Measurements from ENCODE around the gene ENOSF1.
"Not testable (repeated sequence)": the region's sequence is repeated elsewhere in the genome, so short reads cannot be mapped to it uniquely, and the experiment has no call there.

Gene ENOSF1

DNA sequence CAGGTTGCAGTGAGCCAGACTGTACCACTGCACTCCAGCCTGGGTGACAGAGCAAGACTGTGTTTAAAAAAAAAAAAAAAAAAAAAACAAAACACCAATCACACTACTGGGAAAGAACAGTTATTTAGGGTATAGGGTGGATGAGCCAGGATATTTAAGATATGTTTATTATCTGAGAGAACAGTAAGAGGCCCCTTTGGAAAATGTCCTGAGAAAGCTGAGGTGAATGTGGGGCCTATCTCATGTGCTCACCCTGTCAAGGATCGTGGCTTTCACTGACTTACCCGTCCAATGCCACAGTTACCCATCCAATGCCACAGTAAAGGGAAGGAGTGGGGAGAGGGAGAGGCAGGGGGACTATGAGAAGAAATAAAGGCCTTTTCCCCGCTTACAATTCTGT is 19.9 kb upstream of the ENOSF1 start:
- TF ChIP-seq, protein P1, sequence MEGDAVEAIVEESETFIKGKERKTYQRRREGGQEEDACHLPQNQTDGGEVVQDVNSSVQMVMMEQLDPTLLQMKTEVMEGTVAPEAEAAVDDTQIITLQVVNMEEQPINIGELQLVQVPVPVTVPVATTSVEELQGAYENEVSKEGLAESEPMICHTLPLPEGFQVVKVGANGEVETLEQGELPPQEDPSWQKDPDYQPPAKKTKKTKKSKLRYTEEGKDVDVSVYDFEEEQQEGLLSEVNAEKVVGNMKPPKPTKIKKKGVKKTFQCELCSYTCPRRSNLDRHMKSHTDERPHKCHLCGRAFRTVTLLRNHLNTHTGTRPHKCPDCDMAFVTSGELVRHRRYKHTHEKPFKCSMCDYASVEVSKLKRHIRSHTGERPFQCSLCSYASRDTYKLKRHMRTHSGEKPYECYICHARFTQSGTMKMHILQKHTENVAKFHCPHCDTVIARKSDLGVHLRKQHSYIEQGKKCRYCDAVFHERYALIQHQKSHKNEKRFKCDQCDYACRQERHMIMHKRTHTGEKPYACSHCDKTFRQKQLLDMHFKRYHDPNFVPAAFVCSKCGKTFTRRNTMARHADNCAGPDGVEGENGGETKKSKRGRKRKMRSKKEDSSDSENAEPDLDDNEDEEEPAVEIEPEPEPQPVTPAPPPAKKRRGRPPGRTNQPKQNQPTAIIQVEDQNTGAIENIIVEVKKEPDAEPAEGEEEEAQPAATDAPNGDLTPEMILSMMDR (IDR thresholded peaks at IDR 0.05): no peak
- Histone ChIP-seq H3K4me3 (no peak overlapping the region), H3K27ac (no peak overlapping the region)
- no peak for DNase-seq (ENCODE audit: low spot score)

DNA sequence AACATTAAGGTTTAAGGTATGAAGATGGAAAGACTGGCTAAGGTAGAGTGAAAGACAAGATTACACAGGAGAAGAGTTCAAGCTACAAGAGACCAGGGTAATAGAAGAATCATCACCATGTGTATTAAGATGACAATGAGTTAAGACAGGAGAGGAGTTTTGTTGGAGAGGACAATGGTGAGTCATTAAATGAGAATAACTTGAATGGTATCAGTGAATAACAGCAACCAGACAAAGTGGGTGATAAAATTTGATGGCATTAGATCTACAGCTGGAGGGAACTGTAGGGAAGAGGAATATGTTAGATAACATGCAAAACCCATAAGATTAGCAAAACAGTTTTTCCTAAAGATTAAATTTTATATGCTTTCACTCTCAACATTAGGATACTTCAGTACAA is 18.8 kb upstream of the ENOSF1 start:
- DNase-seq (ENCODE audit: low spot score): no peak
- TF ChIP-seq, protein P1 (IDR thresholded peaks at IDR 0.05): no peak
- no peak overlapping the region for H3K4me3 ChIP-seq
- no peak overlapping the region for H3K27ac ChIP-seq

DNA sequence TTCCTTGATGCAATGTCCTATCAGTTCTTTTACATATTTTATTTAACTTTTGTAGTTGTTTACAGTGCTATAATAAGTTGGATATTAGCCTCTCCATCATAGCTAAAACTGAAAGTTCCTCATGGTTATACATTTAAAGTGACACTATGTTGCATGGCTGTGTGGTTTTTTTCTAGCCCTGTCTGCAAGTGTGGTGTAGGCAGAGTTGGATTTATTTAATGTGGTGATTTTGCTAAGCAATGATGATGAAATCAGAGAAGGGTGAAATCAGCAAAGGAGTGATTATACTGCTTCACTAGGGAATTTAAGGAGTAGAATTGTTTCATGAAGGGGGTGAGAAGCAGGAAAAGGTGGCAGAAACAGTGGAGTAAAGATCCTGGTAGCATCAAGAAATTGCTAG is 18.3 kb upstream of the ENOSF1 start:
- no peak overlapping the region for H3K27ac ChIP-seq
- TF ChIP-seq, protein P1 (IDR thresholded peaks at IDR 0.05): no peak
- no peak for DNase-seq (ENCODE audit: low spot score)
- no peak overlapping the region for H3K4me3 ChIP-seq

DNA sequence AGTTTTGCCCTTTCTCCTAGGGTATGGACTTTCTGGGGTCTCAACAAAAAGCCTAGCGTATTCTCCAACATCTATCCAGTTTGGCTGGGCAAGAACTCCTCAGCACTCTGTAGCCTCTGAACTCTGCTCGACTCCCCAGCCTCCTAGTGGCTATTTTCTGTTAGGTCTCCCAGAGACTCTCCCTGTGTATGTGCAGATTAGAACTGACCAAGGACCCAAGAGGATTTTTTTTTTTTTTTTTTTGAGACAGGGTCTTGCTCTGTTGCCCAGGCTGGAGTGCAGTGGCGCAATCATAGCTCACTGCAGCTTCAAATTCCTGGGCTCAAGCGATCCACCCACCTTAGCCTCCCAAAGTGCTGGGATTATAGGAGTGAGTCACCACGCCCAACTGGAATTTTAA is 17.7 kb upstream of the ENOSF1 start:
- not testable (repeated sequence) for H3K4me3 ChIP-seq; H3K27ac ChIP-seq; DNase-seq (ENCODE audit: low spot score)

- no peak for DNase-seq (ENCODE audit: low spot score)
- no peak overlapping the region for H3K4me3 ChIP-seq
- TF ChIP-seq, protein P1 (IDR thresholded peaks at IDR 0.05): no peak
- H3K27ac ChIP-seq: no peak overlapping the region
These were observed 13.2 kb upstream of the ENOSF1 start for GRCh38 chr18:725646-726045.

DNA sequence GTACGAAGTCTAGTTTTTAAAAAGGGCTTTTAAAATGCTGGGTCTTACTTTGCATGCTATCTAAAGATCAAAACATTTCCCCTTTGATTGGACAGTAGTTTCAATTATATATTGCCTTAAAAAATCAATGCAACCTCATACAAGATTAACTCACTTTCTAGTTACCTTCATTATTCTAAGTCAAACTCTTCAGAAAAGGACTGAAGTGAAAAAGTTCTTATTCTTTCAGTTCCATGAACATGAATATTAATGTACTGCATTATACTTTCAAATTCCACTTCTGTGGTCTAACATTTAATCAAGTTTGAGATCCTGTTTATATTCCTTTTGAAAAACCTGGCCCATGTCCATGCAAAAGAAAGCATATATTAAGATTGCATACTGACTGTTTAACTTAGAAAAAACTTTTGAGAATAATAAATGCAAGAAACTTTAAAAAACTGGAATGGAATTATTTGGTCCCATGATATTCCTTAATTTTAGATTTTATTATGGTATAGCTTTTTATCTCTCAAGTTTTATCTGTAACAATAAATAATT is 11.2 kb upstream of the ENOSF1 start:
- DNase-seq (ENCODE audit: low spot score): no peak
- H3K27ac ChIP-seq: no peak overlapping the region
- H3K4me3 ChIP-seq: no peak overlapping the region
- TF ChIP-seq, protein P1 (IDR thresholded peaks at IDR 0.05): no peak

DNA sequence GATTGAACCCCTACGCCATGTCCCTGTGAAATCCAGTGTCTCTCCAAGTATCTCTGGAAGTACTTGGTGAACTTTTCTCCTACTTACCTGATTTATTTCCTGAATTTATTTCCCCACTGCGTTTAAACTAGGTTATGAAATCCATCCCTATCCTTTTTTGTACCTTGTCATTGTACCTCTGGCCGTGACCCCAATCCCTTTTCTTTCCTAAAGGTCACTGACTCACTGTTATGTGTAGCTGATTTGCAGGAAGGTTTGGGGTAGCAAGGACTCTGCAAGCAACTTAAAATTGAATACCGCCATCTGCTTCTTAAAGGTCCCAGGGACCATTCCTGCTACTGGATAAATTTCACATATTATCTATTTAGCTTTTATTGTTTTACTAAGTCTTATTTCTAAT is 4.6 kb upstream of the ENOSF1 start:
- H3K4me3 ChIP-seq: no peak overlapping the region
- TF ChIP-seq, protein P1 (IDR thresholded peaks at IDR 0.05): no peak

DNA sequence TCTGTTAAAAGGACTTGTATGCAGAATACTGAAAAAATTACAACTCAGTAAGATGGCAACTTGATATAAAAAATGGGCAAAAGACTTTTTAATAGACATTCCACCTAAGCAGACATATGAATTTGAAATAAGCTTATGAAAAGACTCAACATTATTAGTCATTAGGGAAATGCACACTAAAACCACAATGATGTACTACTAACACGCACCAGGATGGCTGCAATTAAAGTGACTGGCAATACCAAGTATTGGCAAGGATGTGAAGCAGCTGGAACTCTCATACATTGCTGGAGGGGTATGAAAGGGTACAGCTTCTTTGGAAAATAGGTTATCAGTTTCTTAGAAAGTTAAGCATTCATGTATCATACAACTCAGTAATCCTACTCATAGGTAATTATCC is 3.2 kb upstream of the ENOSF1 start:
- H3K27ac ChIP-seq: no peak overlapping the region
- TF ChIP-seq, protein P1 (IDR thresholded peaks at IDR 0.05): no peak
- no peak for DNase-seq (ENCODE audit: low spot score)
- no peak overlapping the region for H3K4me3 ChIP-seq

More for the DNA sequence above, 4.6 kb upstream of the ENOSF1 start:
- no peak overlapping the region for H3K27ac ChIP-seq
- no peak for DNase-seq (ENCODE audit: low spot score)
